Mesenchymal stem cell (in vitro differentiated cells and primary cell): Measurements from ENCODE around the gene SCAF1.
"Not testable (repeated sequence)": the region's sequence is repeated elsewhere in the genome, so short reads cannot be mapped to it uniquely, and the experiment has no call there.

Experiments
- DNase-seq: peaks from one replicate; pipeline ENCODE4 v3.0.0-alpha.2; 2013
- H2AFZ ChIP-seq: one replicate; pipeline ENCODE4 v1.6.1; 2013; ENCODE audit warnings: low read depth, mild to moderate bottlenecking, control low read depth, inconsistent platforms, low read length, moderate library complexity
- H2AK5ac ChIP-seq: 2 replicates; pipeline ENCODE4 v1.6.1; 2013; ENCODE audit warnings: low read length, moderate library complexity, mild to moderate bottlenecking, inconsistent platforms; ENCODE audit not compliant: severe bottlenecking
- H2BK120ac ChIP-seq: one replicate; pipeline ENCODE4 v1.6.1; 2013; ENCODE audit warnings: low read depth, mild to moderate bottlenecking, inconsistent platforms, low read length, moderate library complexity
- H2BK12ac ChIP-seq, 2 experiments: one replicate each; pipeline ENCODE4 v1.6.1; 2013; ENCODE audit warnings: inconsistent platforms in 2 of 2, low read length in 2 of 2, mild to moderate bottlenecking in 2 of 2, moderate library complexity in 2 of 2, control low read depth in 1 of 2
- H2BK15ac ChIP-seq: one replicate; pipeline ENCODE4 v1.6.1; 2013; ENCODE audit warnings: mild to moderate bottlenecking, low read depth, inconsistent platforms; ENCODE audit not compliant: poor library complexity, severe bottlenecking
- H2BK5ac ChIP-seq: 2 replicates; pipeline ENCODE4 v1.6.1; 2013; ENCODE audit warnings: low read depth, mild to moderate bottlenecking, low read length, control low read depth, inconsistent platforms; ENCODE audit not compliant: poor library complexity, severe bottlenecking
- H3K14ac ChIP-seq, 2 experiments: one replicate each; pipeline ENCODE4 v1.6.1; 2013; ENCODE audit warnings: inconsistent platforms in 2 of 2, low read length in 2 of 2, control low read depth in 1 of 2, mild to moderate bottlenecking in 1 of 2, moderate library complexity in 1 of 2
- H3K18ac ChIP-seq, 2 experiments: one replicate each; pipeline ENCODE4 v1.6.1; 2013; ENCODE audit warnings: inconsistent platforms in 2 of 2, low read length in 2 of 2, control low read depth in 1 of 2, low read depth in 1 of 2, mild to moderate bottlenecking in 1 of 2
- H3K23ac ChIP-seq, 2 experiments: one replicate each; pipeline ENCODE4 v1.6.1; 2013; ENCODE audit warnings: inconsistent platforms in 2 of 2, low read length in 2 of 2, mild to moderate bottlenecking in 2 of 2, moderate library complexity in 2 of 2, control low read depth in 1 of 2
- H3K27ac ChIP-seq: 2 replicates; pipeline ENCODE4 v1.5.1; 2013; ENCODE audit warnings: mild to moderate bottlenecking, moderate library complexity, low read length, control low read depth, inconsistent platforms; ENCODE audit not compliant: poor library complexity, severe bottlenecking
- H3K27me3 ChIP-seq, 2 experiments: 2 replicates each; pipeline versions ENCODE4 v1.6.1 to v1.7.0; 2013; ENCODE audit warnings: low read length in 2 of 2, mild to moderate bottlenecking in 2 of 2, moderate library complexity in 2 of 2, control low read depth in 1 of 2, inconsistent platforms in 1 of 2; ENCODE audit not compliant: control insufficient read depth in 1 of 2, insufficient read depth in 1 of 2
- H3K36me3 ChIP-seq, 2 experiments: 2 replicates each; pipeline versions ENCODE4 v1.6.1 to v1.7.0; 2013; ENCODE audit warnings: low read length in 2 of 2, control low read depth in 1 of 2, inconsistent platforms in 1 of 2, low read depth in 1 of 2, mild to moderate bottlenecking in 1 of 2; ENCODE audit not compliant: insufficient read depth in 2 of 2, control insufficient read depth in 1 of 2
- H3K4ac ChIP-seq, 2 experiments: one replicate each; pipeline ENCODE4 v1.6.1; 2013; ENCODE audit warnings: inconsistent platforms in 2 of 2, low read length in 2 of 2, mild to moderate bottlenecking in 2 of 2, moderate library complexity in 2 of 2, control low read depth in 1 of 2, low read depth in 1 of 2
- H3K4me1 ChIP-seq: 2 replicates; pipeline ENCODE4 v1.6.1; 2013; ENCODE audit warnings: low read depth, low read length, control low read depth; ENCODE audit not compliant: control insufficient read depth, insufficient read depth
- H3K4me2 ChIP-seq: 2 replicates; pipeline ENCODE4 v1.6.1; 2013; ENCODE audit warnings: low read length, mild to moderate bottlenecking, inconsistent platforms; ENCODE audit not compliant: poor library complexity, severe bottlenecking
- H3K4me3 ChIP-seq, 2 experiments: 2 replicates each; pipeline versions ENCODE4 v1.5.1 to v1.7.0; 2013; ENCODE audit warnings: low read length in 2 of 2, mild to moderate bottlenecking in 2 of 2, control low read depth in 1 of 2, low read depth in 1 of 2; ENCODE audit not compliant: insufficient read depth in 1 of 2
- H3K79me1 ChIP-seq: replicated peaks from 2 replicates; pipeline ENCODE4 v1.6.1; 2013; ENCODE audit warnings: mild to moderate bottlenecking, control low read depth, low read length, inconsistent platforms; ENCODE audit not compliant: poor library complexity, severe bottlenecking
- H3K9ac ChIP-seq: 2 replicates; pipeline ENCODE4 v1.7.0; 2013; ENCODE audit warnings: mild to moderate bottlenecking, low read length, moderate library complexity
- H3K9me3 ChIP-seq: 2 replicates; pipeline ENCODE4 v1.7.0; 2013; ENCODE audit warnings: mild to moderate bottlenecking, low read length; ENCODE audit not compliant: control insufficient read depth
- H4K8ac ChIP-seq: one replicate; pipeline ENCODE4 v1.6.1; 2013; ENCODE audit warnings: inconsistent platforms, mild to moderate bottlenecking, low read length, moderate library complexity
- H4K91ac ChIP-seq: one replicate; pipeline ENCODE4 v1.6.1; 2013; ENCODE audit warnings: mild to moderate bottlenecking, low read length, inconsistent platforms
- WGBS: methylation state at CpG from one replicate; pipeline ENCODE4 v1.1.7; 2013; ENCODE audit warnings: mixed read lengths; 5-methylcytosine and 5-hydroxymethylcytosine counted together

SCAF1 gene

GRCh38 chr19:49617860-49618259, 24.1 kb upstream of the SCAF1 start:
- not testable (repeated sequence) for H3K27me3 ChIP-seq, H2AFZ ChIP-seq, H3K23ac ChIP-seq, H3K4me3 ChIP-seq, DNase-seq, H2BK15ac ChIP-seq, H3K9ac ChIP-seq, H3K4ac ChIP-seq, H3K4me2 ChIP-seq, H4K8ac ChIP-seq, H3K27ac ChIP-seq, H3K18ac ChIP-seq, H4K91ac ChIP-seq, H2AK5ac ChIP-seq, H2BK5ac ChIP-seq, H3K9me3 ChIP-seq, H2BK12ac ChIP-seq, H3K14ac ChIP-seq, H2BK120ac ChIP-seq
- Histone ChIP-seq H3K79me1 (peaks cover 51% of the 10 kb centered on the region), H3K4me1 (peaks cover 18% of the 10 kb centered on the region), H3K36me3 (peaks cover 55 to 67% of the 10 kb centered on the region in 2 experiments)
- WGBS: 96% methylated on average over 13 of the region's 13 CpGs

- H3K14ac ChIP-seq: no peak overlapping the region
- WGBS: 94% methylated on average over 19 of the region's 27 CpGs
Measured at GRCh38 chr19:49624967-49625910, 16.8 kb upstream of the SCAF1 start.

GRCh38 chr19:49626226-49626625, 15.8 kb upstream of the SCAF1 start:
- Histone ChIP-seq H3K4me1 (peaks cover 12% of the 10 kb centered on the region), H3K18ac (no peak overlapping the region), H3K79me1 (peaks cover 28% of the 10 kb centered on the region), H3K9ac (no peak overlapping the region), H2AFZ (no peak overlapping the region), H2BK15ac (no peak overlapping the region), H3K4me2 (no peak overlapping the region), H2AK5ac (no peak overlapping the region), H2BK12ac (no peak overlapping the region), H4K8ac (no peak overlapping the region), H3K27me3 (no peaks in the 10 kb centered on the region), H4K91ac (no peak overlapping the region), H2BK5ac (no peak overlapping the region), H3K14ac (no peak overlapping the region), H2BK120ac (no peak overlapping the region), H3K27ac (no peak overlapping the region), H3K36me3 (peaks cover 38 to 50% of the 10 kb centered on the region in 2 experiments), H3K4ac (no peak overlapping the region), H3K4me3 (no peak overlapping the region), H3K23ac (no peak overlapping the region), H3K9me3 (no peaks in the 10 kb centered on the region)
- no peak for DNase-seq
- WGBS: 99% methylated on average over 10 of the region's 11 CpGs

More at GRCh38 chr19:49624967-49625910, 16.8 kb upstream of the SCAF1 start:
- Histone ChIP-seq H2AK5ac (no peak overlapping the region), H4K8ac (no peak overlapping the region), H2BK15ac (no peak overlapping the region), H2BK5ac (no peak overlapping the region), H3K4me2 (no peak overlapping the region), H3K23ac (no peak overlapping the region), H3K4me3 (no peak overlapping the region), H2BK120ac (no peak overlapping the region), H3K27ac (no peak overlapping the region), H3K4ac (no peak overlapping the region), H3K18ac (no peak overlapping the region), H3K4me1 (peaks cover 7% of the 10 kb centered on the region), H3K79me1 (peaks cover 33% of the 10 kb centered on the region), H2AFZ (no peak overlapping the region), H3K36me3 (peaks cover 41 to 59% of the 10 kb centered on the region in 2 experiments), H4K91ac (no peak overlapping the region), H2BK12ac (no peak overlapping the region), H3K27me3 (no peaks in the 10 kb centered on the region), H3K9me3 (no peaks in the 10 kb centered on the region), H3K9ac (no peak overlapping the region)
- DNase-seq: no peak

- H2BK5ac ChIP-seq: no peak overlapping the region
- no peak overlapping the region for H2BK120ac ChIP-seq
- peaks cover 6% of the 10 kb centered on the region for H3K79me1 ChIP-seq
- no peak overlapping the region for H2BK12ac ChIP-seq
- whole genome bisulfite sequencing: 97% methylated on average over 9 of the region's 9 CpGs
- H3K36me3 ChIP-seq: peaks cover 24 to 42% of the 10 kb centered on the region in 2 experiments
- no peak overlapping the region for H3K27ac ChIP-seq
- H3K4ac ChIP-seq: no peak overlapping the region
- no peak overlapping the region for H3K23ac ChIP-seq
- H3K4me2 ChIP-seq: no peak overlapping the region
- H4K8ac ChIP-seq: no peak overlapping the region
- no peak overlapping the region for H3K9ac ChIP-seq
- H3K27me3 ChIP-seq: no peaks in the 10 kb centered on the region
- no peak for DNase-seq
- no peak overlapping the region for H2BK15ac ChIP-seq
- no peak overlapping the region for H2AFZ ChIP-seq
- H3K4me1 ChIP-seq: peaks cover 14% of the 10 kb centered on the region
- H3K18ac ChIP-seq: no peak overlapping the region
- H3K4me3 ChIP-seq: no peak overlapping the region
- no peak overlapping the region for H2AK5ac ChIP-seq
- no peak overlapping the region for H3K14ac ChIP-seq
- no peak overlapping the region for H4K91ac ChIP-seq
- H3K9me3 ChIP-seq: no peaks in the 10 kb centered on the region
Measured at GRCh38 chr19:49629659-49630058, 12.3 kb upstream of the SCAF1 start.
